Stimulated activated CD4-positive, alpha-beta T cell treated with anti-CD3 and anti-CD28 coated beads, Interleukin-2, amount 100 ng/mL, for 4 hours (primary cell): ENCODE data around the gene EIF4G1.

Experiments
- DNase-seq: peaks from one replicate; pipeline ENCODE4 v3.0.0-alpha.2; 2020; ENCODE audit warnings: low read depth

EIF4G1 gene

DNA sequence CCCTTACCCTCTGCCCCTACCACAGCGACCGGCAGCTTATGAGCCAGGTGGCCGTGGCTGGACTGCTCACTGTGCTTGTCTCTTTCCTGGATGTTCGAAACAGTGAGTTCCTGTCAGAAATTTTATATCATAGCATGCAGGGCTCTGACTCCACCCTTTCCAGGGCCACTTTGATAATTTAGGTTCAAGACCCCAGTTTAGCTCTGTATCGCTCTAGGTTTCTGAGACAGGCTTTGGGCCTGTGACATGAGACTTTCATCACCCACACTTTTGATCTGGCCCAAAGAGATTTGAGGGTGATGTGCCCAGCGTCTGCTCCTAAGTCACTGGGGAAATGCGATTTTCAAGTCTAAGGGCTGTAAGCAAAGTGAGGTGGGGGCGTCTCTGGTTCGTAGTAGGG, 6.5 kb upstream of the EIF4G1 start:
- DNase-seq = no peak

DNA sequence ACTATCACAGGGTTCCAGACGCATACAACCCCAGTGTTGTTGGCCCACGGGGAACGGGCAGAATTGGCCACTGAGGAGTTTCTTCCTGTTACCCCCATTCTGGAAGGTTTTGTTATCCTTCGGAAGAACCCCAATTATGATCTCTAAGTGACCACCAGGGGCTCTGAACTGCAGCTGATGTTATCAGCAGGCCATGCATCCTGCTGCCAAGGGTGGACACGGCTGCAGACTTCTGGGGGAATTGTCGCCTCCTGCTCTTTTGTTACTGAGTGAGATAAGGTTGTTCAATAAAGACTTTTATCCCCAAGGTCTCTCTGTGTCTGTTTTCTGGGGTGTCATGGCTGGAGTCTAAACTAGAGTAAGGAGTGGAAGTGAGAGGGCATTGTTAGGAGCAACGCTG, 5.7 kb upstream of the EIF4G1 start:
- no peak for DNase-seq

DNA sequence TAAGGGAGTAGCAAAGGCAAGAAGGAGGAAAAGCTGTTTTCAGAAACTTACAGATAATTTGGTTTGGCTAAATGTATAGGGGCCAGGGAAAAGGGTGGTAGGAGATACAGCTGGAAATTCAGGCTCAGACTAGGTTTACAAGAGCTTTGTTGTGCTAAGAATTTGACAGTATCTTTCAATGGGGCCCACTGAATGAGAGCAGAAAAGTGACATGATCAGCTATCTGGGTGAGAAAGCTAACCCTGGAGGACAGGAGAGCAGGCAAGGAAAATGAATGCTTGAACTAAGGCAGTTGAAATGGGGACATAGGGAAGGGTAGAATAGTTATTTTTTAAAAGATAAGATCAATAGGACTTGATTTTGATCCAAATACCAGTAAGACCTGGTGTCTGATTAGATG, 2.8 kb upstream of the EIF4G1 start:
- DNase-seq = no peak

DNA sequence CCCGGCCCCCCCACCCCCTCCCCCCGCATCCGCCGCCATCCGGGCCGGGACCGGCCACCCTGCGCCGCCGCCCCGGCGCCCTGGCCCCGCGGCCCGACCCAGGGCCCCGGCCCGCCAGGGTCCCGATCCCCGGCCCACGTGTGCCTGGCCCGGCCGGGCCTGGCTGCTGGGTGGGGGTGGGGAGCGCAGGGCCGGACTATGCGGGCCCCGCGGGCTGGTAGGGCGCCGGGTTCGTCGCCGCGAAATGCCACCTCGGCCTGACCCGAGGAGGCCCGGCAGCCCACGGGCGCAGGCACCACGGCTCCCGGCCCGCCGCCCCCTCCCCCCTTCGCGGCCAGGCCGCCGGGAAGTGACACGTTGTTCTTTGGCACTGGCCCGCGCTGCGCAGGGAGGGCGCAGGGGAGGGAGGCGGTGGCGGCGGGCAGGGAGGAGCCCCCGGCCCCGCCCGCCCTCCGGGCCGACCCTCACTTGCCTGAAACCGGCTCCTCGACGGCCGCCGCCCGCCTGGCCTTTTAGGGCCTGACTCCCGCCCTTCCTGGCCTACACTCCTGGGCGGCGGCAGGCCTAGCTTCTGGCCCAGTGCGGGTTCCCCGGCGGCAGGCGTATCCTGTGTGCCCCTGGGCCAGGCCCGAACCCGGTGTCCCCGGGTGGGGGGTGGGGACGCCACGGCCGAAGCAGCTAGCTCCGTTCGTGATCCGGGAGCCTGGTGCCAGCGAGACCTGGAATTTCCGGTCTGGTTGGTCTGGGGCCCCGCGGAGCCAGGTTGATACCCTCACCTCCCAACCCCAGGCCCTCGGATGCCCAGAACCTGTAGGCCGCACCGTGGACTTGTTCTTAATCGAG, 515 bp downstream of the EIF4G1 start:
- peak; percentile 41 for DNase-seq

DNA sequence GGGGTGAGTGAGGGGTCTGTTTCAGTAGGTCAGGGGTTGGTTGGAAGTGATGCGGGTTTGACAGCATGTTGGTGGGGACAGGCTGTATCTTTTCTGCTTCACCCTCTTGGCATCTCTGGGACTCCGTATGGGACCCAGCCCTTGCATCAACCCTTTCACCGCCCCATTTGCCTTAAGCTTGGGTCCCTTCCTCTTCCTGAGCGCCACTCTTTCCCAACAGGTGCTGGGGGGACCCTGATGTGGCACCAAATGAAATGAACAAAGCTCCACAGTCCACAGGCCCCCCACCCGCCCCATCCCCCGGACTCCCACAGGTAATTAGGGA, 1.1 kb downstream of the EIF4G1 start:
- no peak for DNase-seq

DNA sequence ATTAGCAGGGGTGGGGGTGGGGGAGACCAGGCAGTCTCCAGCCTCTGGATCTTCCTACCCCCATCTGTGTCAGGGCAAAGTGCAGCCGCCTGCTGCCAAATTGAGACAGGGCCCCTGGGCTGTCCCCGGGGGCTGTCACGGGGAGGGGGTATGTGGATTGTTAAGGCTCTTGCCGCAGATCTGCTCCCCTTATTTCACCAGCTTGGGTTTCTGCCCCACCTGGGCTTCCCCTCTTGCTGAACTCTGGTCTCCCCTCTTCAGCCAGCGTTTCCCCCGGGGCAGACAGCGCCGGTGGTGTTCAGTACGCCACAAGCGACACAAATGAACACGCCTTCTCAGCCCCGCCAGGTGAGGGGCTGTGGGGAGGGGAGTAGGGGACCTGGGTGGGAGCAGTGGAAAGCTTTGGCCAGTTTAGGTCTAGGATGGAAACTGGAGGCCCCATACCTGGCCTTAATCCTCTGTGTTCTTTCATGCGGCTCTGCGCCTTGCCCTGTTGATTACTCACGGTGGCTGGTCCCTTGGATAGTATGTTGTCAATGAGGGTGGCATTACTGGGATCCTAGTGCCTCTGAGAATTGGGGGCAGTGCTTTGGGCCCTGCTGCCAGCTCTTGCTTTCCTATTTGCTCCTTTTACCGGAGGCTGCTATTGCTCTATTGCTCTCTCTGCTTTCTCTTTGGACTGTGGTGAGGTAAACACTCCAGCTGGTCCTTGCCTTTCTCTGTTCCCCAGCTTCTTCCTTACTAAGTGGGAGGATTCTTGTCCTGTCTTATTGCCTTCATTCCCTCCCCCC, 1.7 kb downstream of the EIF4G1 start:
- DNase-seq = no peak

DNA sequence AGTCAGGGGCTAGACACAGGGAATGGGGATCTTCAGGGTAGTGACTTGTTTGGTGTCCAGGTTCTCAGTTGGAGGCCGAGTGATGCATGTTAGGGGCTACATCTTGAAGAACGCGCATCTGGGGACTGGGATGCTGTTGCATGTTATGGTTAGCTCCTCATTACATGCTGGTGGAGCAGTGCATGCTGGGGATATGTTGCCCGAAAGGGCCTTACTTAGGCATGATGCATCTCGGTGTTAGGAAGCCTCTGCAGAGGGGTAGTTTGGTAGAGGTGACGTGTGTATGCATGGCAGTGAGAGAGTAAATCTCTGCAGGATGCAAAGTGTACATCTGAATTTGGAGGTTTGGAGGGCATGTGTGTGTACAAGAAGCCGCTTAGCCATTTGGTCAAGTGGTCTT, 2.4 kb downstream of the EIF4G1 start:
- DNase-seq = no peak

DNA sequence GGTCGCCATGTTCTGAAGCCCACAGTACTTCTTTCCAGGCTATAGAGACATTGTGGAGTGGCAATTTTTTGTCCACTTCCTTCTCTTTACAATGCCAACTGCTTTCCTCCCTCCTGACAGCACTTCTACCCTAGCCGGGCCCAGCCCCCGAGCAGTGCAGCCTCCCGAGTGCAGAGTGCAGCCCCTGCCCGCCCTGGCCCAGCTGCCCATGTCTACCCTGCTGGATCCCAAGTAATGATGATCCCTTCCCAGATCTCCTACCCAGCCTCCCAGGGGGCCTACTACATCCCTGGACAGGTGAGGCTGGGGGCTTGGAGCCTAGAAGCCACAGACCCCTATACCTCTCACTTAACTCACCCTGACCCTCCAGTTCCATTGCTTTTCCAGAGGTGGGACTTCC, 2.8 kb downstream of the EIF4G1 start:
- DNase-seq = no peak

DNA sequence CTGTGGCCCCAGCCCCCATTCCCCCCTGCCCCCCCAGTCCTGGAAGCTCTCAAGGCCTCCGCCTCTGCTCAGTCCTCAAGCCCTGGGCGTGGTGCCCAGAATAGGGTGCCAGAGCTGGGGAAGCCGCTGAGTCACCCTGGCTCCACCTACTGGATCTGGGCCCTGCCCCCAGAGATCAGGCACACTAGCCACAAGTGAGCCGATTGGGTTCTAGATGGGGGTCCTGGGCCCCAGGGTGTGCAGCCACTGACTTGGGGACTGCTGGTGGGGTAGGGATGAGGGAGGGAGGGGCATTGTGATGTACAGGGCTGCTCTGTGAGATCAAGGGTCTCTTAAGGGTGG, 5.7 kb downstream of the EIF4G1 start:
- peak; percentile 47 for DNase-seq

DNA sequence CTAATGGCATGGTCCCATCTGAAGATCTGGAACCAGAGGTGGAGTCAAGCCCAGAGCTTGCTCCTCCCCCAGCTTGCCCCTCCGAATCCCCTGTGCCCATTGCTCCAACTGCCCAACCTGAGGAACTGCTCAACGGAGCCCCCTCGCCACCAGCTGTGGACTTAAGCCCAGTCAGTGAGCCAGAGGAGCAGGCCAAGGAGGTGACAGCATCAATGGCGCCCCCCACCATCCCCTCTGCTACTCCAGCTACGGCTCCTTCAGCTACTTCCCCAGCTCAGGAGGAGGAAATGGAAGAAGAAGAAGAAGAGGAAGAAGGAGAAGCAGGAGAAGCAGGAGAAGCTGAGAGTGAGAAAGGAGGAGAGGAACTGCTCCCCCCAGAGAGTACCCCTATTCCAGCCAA, 7.3 kb downstream of the EIF4G1 start:
- DNase-seq = no peak

DNA sequence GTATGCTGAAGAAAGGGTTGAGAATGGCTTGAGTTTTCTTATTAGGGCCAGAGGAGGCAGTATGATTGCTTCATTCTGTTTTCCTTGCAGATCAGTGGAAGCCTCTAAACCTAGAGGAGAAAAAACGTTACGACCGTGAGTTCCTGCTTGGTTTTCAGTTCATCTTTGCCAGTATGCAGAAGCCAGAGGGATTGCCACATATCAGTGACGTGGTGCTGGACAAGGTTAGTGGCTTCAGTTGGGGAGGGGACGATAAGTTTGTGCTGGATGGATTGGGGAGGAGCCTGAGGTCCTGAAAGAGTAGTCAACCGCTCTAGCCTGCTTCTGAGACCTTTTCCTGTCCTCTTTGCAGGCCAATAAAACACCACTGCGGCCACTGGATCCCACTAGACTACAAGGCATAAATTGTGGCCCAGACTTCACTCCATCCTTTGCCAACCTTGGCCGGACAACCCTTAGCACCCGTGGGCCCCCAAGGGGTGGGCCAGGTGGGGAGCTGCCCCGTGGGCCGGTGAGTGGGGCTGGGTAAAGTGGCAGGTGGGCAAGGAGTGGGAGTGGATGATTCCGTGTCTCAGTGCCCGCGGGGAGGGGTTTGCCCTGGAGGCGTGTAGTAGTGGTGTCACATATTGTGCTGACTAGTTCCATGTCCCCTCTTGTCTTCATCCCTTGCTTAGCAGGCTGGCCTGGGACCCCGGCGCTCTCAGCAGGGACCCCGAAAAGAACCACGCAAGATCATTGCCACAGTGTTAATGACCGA, 8.5 kb downstream of the EIF4G1 start:
- DNase-seq = no peak

DNA sequence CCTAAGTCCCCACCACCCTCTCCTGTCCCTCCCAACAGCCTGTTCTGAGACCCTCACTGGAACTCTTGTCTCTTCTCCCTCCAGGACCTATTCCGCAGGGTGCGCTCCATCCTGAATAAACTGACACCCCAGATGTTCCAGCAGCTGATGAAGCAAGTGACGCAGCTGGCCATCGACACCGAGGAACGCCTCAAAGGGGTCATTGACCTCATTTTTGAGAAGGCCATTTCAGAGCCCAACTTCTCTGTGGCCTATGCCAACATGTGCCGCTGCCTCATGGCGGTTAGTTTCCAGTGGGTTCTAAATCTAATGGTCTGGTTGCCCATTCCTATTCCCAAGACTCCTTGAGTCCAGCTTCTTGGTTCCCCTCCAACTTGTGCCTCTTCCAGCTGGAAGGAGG, 9.3 kb downstream of the EIF4G1 start:
- no peak for DNase-seq

DNA sequence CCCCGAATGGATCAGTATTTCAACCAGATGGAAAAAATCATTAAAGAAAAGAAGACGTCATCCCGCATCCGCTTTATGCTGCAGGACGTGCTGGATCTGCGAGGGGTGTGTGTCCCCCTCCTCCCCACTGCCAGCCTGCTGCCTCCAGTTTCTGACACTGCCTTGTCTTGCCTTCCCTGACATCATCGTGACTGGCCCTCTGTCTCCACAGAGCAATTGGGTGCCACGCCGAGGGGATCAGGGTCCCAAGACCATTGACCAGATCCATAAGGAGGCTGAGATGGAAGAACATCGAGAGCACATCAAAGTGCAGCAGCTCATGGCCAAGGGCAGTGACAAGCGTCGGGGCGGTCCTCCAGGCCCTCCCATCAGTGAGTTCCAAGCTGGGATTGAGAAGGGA, 10.9 kb downstream of the EIF4G1 start:
- no peak for DNase-seq

DNA sequence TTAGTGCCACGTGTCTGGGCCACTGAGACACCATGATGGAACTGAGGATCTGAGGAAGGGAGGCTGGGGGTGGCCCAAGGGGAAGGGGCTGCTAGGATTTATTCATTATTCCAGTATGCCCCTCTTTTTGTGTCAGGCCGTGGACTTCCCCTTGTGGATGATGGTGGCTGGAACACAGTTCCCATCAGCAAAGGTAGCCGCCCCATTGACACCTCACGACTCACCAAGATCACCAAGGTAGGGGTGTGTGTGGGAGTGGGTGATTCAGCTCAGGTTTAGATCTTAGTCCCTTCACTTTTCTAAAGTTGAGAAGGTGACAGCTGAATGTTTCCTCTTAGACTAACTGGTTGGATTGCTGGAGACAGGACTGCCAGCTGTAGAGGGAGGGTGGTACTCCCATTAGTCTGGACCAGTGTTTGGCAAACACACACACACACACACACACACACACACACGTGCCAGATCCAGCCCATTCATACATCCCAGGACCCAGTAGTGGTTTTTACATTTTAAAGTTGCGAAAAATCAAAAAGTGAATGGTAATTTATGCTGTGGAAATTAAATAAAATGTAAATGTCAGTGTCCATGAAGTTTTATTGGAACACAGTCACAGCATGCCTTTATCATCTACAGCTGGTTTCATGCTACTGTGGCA, 11.4 kb downstream of the EIF4G1 start:
- DNase-seq = peak; percentile 52

DNA sequence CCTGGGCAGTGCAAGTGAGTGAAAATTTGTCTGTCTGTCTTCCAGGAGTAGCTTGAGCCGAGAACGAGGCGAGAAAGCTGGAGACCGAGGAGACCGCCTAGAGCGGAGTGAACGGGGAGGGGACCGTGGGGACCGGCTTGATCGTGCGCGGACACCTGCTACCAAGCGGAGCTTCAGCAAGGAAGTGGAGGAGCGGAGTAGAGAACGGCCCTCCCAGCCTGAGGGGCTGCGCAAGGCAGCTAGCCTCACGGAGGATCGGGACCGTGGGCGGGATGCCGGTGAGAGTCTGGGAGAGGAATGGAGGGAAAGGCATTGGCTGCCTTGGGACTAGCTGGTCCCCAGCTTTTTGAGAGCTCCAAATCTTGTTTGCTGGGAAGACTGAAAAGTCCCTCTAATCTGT, 12.8 kb downstream of the EIF4G1 start:
- DNase-seq = no peak

DNA sequence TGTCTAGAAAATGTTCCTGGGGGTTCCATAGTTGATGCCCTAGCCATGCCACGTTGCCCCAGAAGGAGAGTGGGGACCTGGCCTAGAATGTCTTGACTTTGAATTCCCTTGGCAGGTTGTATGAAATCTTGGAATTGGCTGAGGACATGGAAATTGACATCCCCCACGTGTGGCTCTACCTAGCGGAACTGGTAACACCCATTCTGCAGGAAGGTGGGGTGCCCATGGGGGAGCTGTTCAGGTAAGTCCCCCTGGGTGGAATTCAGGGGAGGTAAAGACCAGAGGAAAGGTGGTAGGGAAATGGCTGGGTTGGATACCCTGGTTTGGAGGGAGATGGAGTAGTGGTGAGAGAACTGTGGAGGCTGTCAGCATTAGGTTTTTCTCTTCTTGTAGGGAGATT, 14.1 kb downstream of the EIF4G1 start:
- no peak for DNase-seq

DNA sequence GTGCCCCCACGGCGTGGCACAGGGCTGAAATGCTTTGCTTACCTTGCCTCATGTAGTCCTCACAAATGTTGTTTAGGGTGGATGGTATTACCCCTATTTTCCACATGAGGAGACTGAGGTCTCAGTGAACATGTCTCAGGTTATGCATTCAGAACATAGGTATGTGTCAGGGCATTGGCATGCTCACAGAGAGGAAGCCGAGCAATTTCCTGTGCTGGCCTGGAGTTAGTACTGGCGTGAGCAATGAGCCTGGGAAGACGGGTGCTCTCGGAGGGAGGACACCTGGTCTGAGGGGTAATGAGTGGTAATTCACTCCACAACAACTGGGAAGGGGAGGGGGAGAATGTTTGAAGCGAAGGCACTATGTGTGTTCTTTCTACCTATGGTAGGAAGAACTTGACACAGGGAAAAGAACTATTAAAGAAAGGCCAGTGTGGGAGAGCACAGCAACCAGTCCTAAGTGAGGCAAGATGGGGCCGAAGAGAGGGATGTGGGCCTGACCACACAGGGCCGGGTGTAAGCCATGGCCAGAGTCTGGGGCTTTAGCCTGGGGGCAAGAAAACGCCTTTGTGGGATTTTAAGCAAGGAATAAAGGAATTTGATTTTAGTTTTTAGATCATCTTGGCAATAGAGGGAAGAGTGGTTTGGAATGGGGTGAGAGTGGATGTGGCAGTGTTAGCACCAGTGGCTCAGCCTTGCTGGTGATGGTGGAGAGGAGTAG, 18.1 kb downstream of the EIF4G1 start:
- no peak for DNase-seq

DNA sequence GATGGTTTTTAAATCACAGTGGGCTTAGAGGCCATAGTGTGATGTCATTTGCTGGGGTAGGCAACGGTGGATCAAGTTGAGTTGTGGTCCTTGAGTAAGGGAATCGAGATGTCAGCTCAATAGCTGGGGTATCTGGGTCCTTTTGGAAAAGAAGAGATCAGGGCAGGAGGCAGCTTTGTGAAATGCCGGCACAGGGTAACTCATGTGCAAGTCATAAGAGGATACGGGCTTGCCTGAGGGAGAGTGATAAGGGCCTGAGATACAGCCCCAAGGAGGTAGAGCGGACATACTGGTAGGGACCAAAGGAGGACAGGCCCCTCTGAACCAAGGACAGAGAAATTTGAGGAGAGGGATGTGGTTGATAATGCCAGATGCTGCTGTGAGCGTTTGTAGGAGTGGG, 18.8 kb downstream of the EIF4G1 start:
- DNase-seq = no peak

DNA sequence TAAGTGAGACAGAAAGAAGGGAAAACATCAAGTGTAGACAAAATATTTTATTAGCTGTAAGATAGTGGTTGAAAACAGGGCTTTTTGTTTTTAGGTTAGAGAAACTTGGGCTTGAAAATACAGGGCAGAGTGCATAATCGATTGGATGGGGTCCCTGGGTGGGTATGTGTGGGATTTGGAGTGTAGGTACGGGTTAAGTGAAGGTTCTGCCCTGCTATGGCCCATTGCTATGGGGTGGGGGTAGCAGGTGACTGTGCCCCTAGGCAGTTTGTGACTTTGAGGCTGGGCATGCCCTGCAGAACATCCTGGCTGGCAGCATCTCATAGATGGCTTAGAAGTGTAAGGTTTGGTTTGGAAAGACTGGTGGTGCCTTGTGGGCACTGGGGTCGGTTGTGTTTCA, 19.3 kb downstream of the EIF4G1 start:
- no peak for DNase-seq

DNA sequence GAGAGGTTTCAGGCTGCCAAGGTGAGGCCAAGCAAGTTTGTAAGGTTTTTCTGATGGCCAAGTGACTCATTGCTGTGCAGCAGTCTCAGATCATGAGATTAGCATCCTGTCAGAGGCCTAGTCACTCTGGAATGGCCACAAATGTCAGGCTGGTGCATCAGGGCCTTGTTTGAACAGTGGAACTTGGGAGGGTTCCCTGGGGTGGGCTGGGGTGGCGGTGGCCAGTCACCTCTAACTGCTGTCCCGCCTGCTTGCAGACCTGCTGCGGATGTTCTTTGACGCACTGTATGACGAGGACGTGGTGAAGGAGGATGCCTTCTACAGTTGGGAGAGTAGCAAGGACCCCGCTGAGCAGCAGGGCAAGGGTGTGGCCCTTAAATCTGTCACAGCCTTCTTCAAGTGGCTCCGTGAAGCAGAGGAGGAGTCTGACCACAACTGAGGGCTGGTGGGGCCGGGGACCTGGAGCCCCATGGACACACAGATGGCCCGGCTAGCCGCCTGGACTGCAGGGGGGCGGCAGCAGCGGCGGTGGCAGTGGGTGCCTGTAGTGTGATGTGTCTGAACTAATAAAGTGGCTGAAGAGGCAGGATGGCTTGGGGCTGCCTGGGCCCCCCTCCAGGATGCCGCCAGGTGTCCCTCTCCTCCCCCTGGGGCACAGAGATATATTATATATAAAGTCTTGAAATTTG, 20.2 kb downstream of the EIF4G1 start:
- DNase-seq = peak; percentile 28

DNA sequence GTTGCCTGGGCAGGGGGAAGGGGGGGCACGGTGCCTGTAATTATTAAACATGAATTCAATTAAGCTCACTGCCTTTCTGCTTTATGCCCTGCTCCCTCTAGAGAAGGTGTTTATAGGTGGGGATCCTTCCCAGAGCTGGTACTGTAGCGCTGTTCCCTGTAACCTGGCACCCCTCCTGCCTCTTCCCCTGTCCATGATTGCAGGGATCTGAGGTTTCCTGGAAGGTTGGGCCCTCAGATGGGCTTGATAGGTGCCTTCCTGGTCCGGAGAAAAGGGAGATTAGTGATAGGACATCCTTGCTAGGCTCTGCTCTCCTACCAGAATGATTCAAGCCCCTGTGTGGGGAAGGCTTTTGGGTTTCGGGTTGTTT, 20.9 kb downstream of the EIF4G1 start:
- DNase-seq = no peak
